Common myeloid progenitor, CD34-positive (primary cell): ENCODE data around the gene CHN1.

ENCODE experiments used
- CTCF ChIA-PET: fragments of 350-600 bp; sonication (Branson Sonifier 250); formaldehyde crosslinking; loops from one replicate; lab custom pipeline; 2021; ENCODE audit warnings: antibody characterized with exemption; lab: Charles Lee
- POLR2A ChIA-PET: fragments of 350-600 bp; sonication (Branson Sonifier 250); formaldehyde crosslinking; loops from one replicate; lab custom pipeline; 2021; ENCODE audit warnings: antibody characterized with exemption; lab: Charles Lee
- DNase-seq, 3 donors: peaks; one replicate each; pipeline versions ENCODE4 v3.0.0 to v3.0.0-alpha.2; 2013
- H3K27ac ChIP-seq, 2 experiments: 1 replicate in 1 of 2; 2 replicates in 1 of 2; pipeline ENCODE4 v1.7.0; 2013; ENCODE audit warnings: inconsistent platforms in 2 of 2, low read length in 2 of 2, mild to moderate bottlenecking in 2 of 2, low read depth in 1 of 2, moderate library complexity in 1 of 2; ENCODE audit not compliant: severe bottlenecking in 2 of 2, insufficient read depth in 1 of 2, poor library complexity in 1 of 2
- H3K27me3 ChIP-seq, 5 experiments: replicated peaks in 2 of 5; 1 replicate in 3 of 5; 2 replicates in 2 of 5; pipeline versions ENCODE4 v1.6.1 to v1.7.0; 2013; ENCODE audit warnings: low read length in 4 of 5, mild to moderate bottlenecking in 2 of 5, moderate library complexity in 2 of 5, inconsistent platforms in 1 of 5; ENCODE audit not compliant: insufficient read depth in 5 of 5, control insufficient read depth in 4 of 5
- H3K36me3 ChIP-seq, 4 experiments: 1 replicate in 2 of 4; 2 replicates in 2 of 4; pipeline versions ENCODE4 v1.6.1 to v1.7.0; 2013; ENCODE audit warnings: low read length in 3 of 4, control low read depth in 1 of 4, mild to moderate bottlenecking in 1 of 4; ENCODE audit not compliant: control insufficient read depth in 4 of 4, insufficient read depth in 4 of 4
- H3K4me1 ChIP-seq, 4 experiments: 1 replicate in 3 of 4; 2 replicates in 1 of 4; pipeline versions ENCODE4 v1.6.1 to v1.7.1; 2013; ENCODE audit warnings: low read length in 3 of 4, mild to moderate bottlenecking in 3 of 4, control low read depth in 1 of 4, inconsistent platforms in 1 of 4, moderate library complexity in 1 of 4; ENCODE audit not compliant: control insufficient read depth in 4 of 4, insufficient read depth in 4 of 4; ENCODE audit errors: control extremely low read depth in 1 of 4
- H3K4me3 ChIP-seq, 7 experiments: 1 replicate in 4 of 7; 2 replicates in 3 of 7; pipeline versions ENCODE4 v1.5.1 to v1.7.0; 2013; ENCODE audit warnings: mild to moderate bottlenecking in 7 of 7, low read length in 6 of 7, moderate library complexity in 6 of 7, inconsistent platforms in 2 of 7, low read depth in 2 of 7, control low read depth in 1 of 7; ENCODE audit not compliant: insufficient read depth in 4 of 7, control insufficient read depth in 1 of 7; ENCODE audit errors: extremely low read depth in 1 of 7
- H3K9me3 ChIP-seq, 5 experiments: 1 replicate in 4 of 5; 2 replicates in 1 of 5; pipeline versions ENCODE4 v1.6.1 to v1.7.1; 2013; ENCODE audit warnings: low read length in 4 of 5, mild to moderate bottlenecking in 2 of 5, inconsistent platforms in 1 of 5, low read depth in 1 of 5, moderate library complexity in 1 of 5; ENCODE audit not compliant: control insufficient read depth in 4 of 5, insufficient read depth in 2 of 5; ENCODE audit errors: control extremely low read depth in 1 of 5
- WGBS: methylation state at CpG from one replicate; pipeline ENCODE4 v1.1.5; 2013; ENCODE audit not compliant: insufficient coverage; 5-methylcytosine and 5-hydroxymethylcytosine counted together

CHN1 gene

DNA sequence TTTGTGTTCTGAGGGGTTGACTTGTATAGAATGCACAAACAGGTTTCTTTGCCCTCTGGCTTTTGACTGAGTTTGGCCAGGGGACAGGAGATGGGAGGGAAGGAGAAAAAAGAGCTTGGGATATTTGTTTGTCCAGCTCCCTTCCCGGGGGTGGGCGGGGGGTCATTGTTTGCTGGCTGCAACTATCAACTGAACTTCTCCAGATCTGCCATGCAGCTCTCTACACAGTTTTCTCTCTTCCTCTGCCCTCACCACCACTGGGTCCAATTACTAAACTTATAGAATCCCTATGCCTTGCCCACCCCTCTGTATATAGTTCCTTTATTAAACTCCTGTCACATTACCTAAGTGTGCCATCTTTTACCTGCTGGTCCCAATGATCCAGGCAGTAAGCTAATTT lies 32.8 kb upstream of the CHN1 start:
- DNase-seq = no peak
- Histone ChIP-seq H3K36me3 (no peaks in the 10 kb centered on the region), H3K27me3 (no peaks in the 10 kb centered on the region), H3K9me3 (no peaks in the 10 kb centered on the region), H3K4me3 (no peak overlapping the region), H3K4me1 (peaks cover 0 to 4% (median 0%) of the 10 kb centered on the region in 4 experiments), H3K27ac (no peak overlapping the region)
- 84% methylated on average over 2 of the region's 2 CpGs for WGBS
- ChIA-PET POLR2A (interaction anchor here (0.6 kb wide), 1 partner anchor 417 kb away, joined by 5 read pairs; no protein-coding TSS in a partner anchor), CTCF (interaction anchor here (1.5 to 1.7 kb wide), 2 partner anchors 11 to 1060 kb away, joined by 5 to 8 read pairs; no protein-coding TSS in a partner anchor)

DNA sequence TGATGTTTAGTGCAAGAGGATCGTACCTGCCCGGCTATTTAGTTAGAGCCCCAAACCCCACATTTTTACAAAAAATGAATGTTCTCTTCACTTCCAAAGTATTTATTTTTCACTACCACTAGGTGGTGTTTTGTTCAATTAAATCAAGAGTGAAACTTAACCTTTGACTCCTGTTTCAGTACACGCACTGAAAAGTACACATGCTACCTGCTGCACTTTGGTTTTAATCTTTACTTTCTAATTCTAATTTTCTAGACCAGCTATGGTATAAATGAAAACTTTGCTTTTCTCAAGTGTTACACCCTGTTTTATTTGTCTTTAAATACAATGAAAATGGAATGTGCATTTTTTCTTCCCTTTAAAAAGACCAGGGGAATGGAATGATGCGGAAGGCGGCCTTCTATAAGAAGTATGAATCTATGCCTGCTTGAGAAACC lies 31.4 kb upstream of the CHN1 start:
- DNase-seq = peak; percentile 34 to 61 (median 52)
- WGBS = no CpG with 5 or more reads among the region's 5 CpGs

GRCh38 chr2:175035806-175036205 lies 30.6 kb upstream of the CHN1 start:
- CTCF ChIA-PET = interaction anchor here (0.9 to 1.3 kb wide), 2 partner anchors 13 to 14 kb away, joined by 3 to 4 read pairs; no protein-coding TSS in a partner anchor
- no peak overlapping the region for H3K27ac ChIP-seq
- H3K9me3 ChIP-seq = no peaks in the 10 kb centered on the region
- WGBS = 85% methylated on average over 3 of the region's 3 CpGs
- no peaks in the 10 kb centered on the region for H3K27me3 ChIP-seq
- POLR2A ChIA-PET = no interaction called here
- H3K4me3 ChIP-seq = no peak overlapping the region
- H3K4me1 ChIP-seq = peaks cover 0 to 4% (median 0%) of the 10 kb centered on the region in 4 experiments
- no peaks in the 10 kb centered on the region for H3K36me3 ChIP-seq
- no peak for DNase-seq

More for the DNA sequence above, 31.4 kb upstream of the CHN1 start:
- Histone ChIP-seq H3K27ac (no peak overlapping the region), H3K27me3 (no peaks in the 10 kb centered on the region), H3K4me3 (peak overlapping the region in 1 of 7 experiments; percentile 27), H3K4me1 (peaks cover 0 to 4% (median 0%) of the 10 kb centered on the region in 4 experiments), H3K36me3 (no peaks in the 10 kb centered on the region), H3K9me3 (no peaks in the 10 kb centered on the region)
- POLR2A ChIA-PET = no interaction called here
- CTCF ChIA-PET = interaction anchor here (1.3 kb wide), 1 partner anchor 14 kb away, joined by 4 read pairs; no protein-coding TSS in a partner anchor

- no peak overlapping the region for H3K4me3 ChIP-seq
- no peaks in the 10 kb centered on the region for H3K27me3 ChIP-seq
- H3K9me3 ChIP-seq = no peaks in the 10 kb centered on the region
- no peak for DNase-seq
- peaks cover 0 to 4% (median 0%) of the 10 kb centered on the region in 4 experiments for H3K4me1 ChIP-seq
- POLR2A ChIA-PET = no interaction called here
- 97% methylated on average over 3 of the region's 3 CpGs for WGBS
- CTCF ChIA-PET = no interaction called here
- H3K36me3 ChIP-seq = no peaks in the 10 kb centered on the region
- no peak overlapping the region for H3K27ac ChIP-seq
Measured at GRCh38 chr2:175034716-175035115, 29.5 kb upstream of the CHN1 start.

- CTCF ChIA-PET = interaction anchor here (0.7 to 2.1 kb wide), 10 partner anchors 10 to 330 kb away, joined by 3 to 6 read pairs (median 3); no protein-coding TSS in a partner anchor
- peak; percentile 19 to 51 (median 44) for DNase-seq
- H3K4me1 ChIP-seq = no peaks in the 10 kb centered on the region
- H3K4me3 ChIP-seq = no peak overlapping the region
- H3K36me3 ChIP-seq = no peaks in the 10 kb centered on the region
- WGBS = 100% methylated on average over 3 of the region's 5 CpGs
- H3K27ac ChIP-seq = no peak overlapping the region
- POLR2A ChIA-PET = interaction anchor here (0.6 kb wide), 1 partner anchor 18 kb away, joined by 3 read pairs; no protein-coding TSS in a partner anchor
- no peaks in the 10 kb centered on the region for H3K27me3 ChIP-seq
- no peaks in the 10 kb centered on the region for H3K9me3 ChIP-seq
Measured at GRCh38 chr2:175030380-175031271, 25.4 kb upstream of the CHN1 start.

- no peaks in the 10 kb centered on the region for H3K9me3 ChIP-seq
- no peaks in the 10 kb centered on the region for H3K27me3 ChIP-seq
- ChIA-PET CTCF (no interaction called here), POLR2A (no interaction called here)
- DNase-seq = no peak
- H3K4me1 ChIP-seq = no peaks in the 10 kb centered on the region
- no peak overlapping the region for H3K4me3 ChIP-seq
- H3K36me3 ChIP-seq = no peaks in the 10 kb centered on the region
- WGBS = 100% methylated on average over 2 of the region's 3 CpGs
- H3K27ac ChIP-seq = no peak overlapping the region
Measured at GRCh38 chr2:175027755-175028154, 22.6 kb upstream of the CHN1 start.

DNA sequence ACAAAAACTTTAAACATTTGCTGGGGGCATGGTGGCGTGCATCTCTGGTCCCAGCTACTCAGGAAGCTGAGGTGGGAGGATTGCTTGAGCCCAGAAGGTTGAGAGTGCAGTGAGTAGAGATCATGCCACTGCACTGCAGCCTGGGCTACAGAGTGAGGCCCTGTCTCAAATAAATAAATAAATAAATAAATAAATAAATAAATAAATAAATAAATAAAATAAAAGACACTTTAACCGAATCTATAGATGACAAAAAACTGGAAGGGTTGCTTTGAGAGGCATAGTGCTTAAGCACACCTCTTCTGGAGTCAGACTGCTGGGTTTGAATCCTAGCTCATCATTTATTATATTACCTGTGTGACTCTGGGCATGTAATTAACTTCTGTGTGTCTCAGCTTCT lies 21.2 kb upstream of the CHN1 start:
- H3K27ac ChIP-seq = no peak overlapping the region
- WGBS = no CpG with 5 or more reads among the region's 2 CpGs
- ChIA-PET POLR2A (interaction anchor here (0.6 kb wide), 1 partner anchor 56 kb away, joined by 3 read pairs; no protein-coding TSS in a partner anchor), CTCF (interaction anchor here (0.7 kb wide), 1 partner anchor 13 kb away, joined by 4 read pairs; no protein-coding TSS in a partner anchor)
- no peak for DNase-seq
- H3K9me3 ChIP-seq = no peaks in the 10 kb centered on the region
- H3K36me3 ChIP-seq = no peaks in the 10 kb centered on the region
- no peaks in the 10 kb centered on the region for H3K27me3 ChIP-seq
- no peak overlapping the region for H3K4me3 ChIP-seq
- no peaks in the 10 kb centered on the region for H3K4me1 ChIP-seq
